ENCODE data around the gene ACAD8. TPM values are rescaled to one million over a fixed set of nuclear protein-coding genes. Genes with fewer than 3 reads are reported as not detected.

The ACAD8 gene
- total and polyA plus RNA-seq, 2 of the 8 experiments (the other 6 are each of a cell fraction or from before 2014, with no cell fraction given) = 45.8 to 52.7 TPM

DNA sequence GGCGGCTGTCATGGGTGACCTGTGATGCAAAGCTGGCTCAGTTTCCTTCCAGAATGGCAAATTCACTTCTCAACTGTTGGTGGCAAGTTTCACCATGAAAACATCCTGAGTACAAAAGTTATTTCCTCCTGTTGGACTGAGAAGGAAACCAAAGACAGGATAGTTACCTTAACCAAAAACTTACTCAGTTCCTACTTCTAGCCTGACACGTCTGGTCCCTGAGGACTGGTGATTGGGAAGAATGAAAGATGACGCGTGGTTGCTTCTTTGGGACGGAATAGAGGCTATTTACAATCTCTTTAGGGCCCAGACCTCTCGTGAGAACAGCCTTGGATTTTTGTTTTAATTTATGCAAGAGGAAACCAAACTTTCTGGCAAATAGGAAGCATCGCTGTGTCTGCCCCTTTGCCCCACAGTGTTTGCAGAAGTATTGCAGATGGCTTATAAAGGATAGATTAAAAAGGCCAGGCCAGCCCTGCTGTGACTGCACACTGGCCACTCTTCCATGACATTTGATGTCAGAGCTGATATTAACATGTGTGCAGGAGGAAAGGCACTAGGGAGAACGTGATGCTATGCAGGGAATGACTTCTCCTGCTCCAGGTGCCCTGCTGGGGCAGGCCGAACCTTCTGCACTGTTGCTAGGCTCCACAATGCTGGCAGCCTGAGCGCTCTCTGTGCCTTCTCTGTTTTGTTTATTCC, 21.3 kb upstream of the ACAD8 start (continued):
- TF ChIP-seq JUND (IDR thresholded peaks at IDR 0.05; ENCODE audit: low read length) = no peak
- TF ChIP-seq GTF2F1 (IDR thresholded peaks at IDR 0.05; ENCODE audit: borderline replicate concordance, low read depth, low read length) = no peak
- no peak for TF ChIP-seq BCL11A (IDR thresholded peaks at IDR 0.05; ENCODE audit: low read depth in 2 of 2, low read length in 2 of 2)
- no peak for TF ChIP-seq CREB1 (IDR thresholded peaks at IDR 0.05)
- no peak for TF ChIP-seq RAD21 (IDR thresholded peaks at IDR 0.05 in 1 of 2, conservative IDR thresholded peaks at IDR 0.05 in 1 of 2; ENCODE audit: low read depth in 2 of 2, low read length in 2 of 2)
- no peak for TF ChIP-seq TCF12 (IDR thresholded peaks at IDR 0.05; ENCODE audit: low read depth, low read length)
- no peak for TF ChIP-seq KDM4A (IDR thresholded peaks at IDR 0.05; ENCODE audit: low read depth, low read length, severe bottlenecking)
- no peak for TF ChIP-seq HDAC2 (IDR thresholded peaks at IDR 0.05; ENCODE audit: borderline replicate concordance in 1 of 2, low read depth in 2 of 2, low read length in 2 of 2)

Measured in H1 (cell line).